Endothelial cell of umbilical vein (primary cell): ENCODE data around the gene CD200R1. TPM values are rescaled to one million over a fixed set of nuclear protein-coding genes. Genes with fewer than 3 reads are reported as not detected.

Experiments
- BruUV-seq: library from RNA; stranded (reverse); fragments of 400-500 nt; replicated peaks from 2 replicates; lab custom pipeline; 2021; lab: Mats Ljungman, UMichigan
- CTCF ChIA-PET: fragments of 300-600, 350-600 bp; sonication (Branson Sonifier 250); formaldehyde crosslinking; loops from one replicate; lab custom pipeline; 2021; ENCODE audit warnings: antibody characterized with exemption, inconsistent platforms; lab: Charles Lee
- POLR2A ChIA-PET: fragments of 300-600, 350-600 bp; sonication (Branson Sonifier 250); formaldehyde crosslinking; loops from one replicate; lab custom pipeline; 2021; ENCODE audit warnings: antibody characterized with exemption, inconsistent platforms; lab: Charles Lee
- DNase-seq: peaks from one replicate; pipeline ENCODE4 v3.0.0-alpha.2; 2011; ENCODE audit warnings: low read depth, low spot score
- FAIRE-seq: peaks from 2 replicates; lab custom pipeline; 2011; peaks lifted over from hg19 to GRCh38; lab: Jason Lieb, UNC
- H2AFZ ChIP-seq: 2 replicates; pipeline ENCODE4 v1.6.0; 2012; ENCODE audit warnings: low read depth, low read length, control low read depth, inconsistent platforms
- H3K27ac ChIP-seq: 2 replicates; pipeline ENCODE4 v1.5.1; 2011; ENCODE audit warnings: low read depth, mild to moderate bottlenecking, control low read depth, low read length, moderate library complexity; ENCODE audit not compliant: insufficient read depth
- H3K27me3 ChIP-seq, 2 experiments: 2 replicates each; pipeline versions ENCODE4 v1.6.0 to v1.6.1; 2011; ENCODE audit warnings: low read length in 2 of 2, mixed read lengths in 1 of 2; ENCODE audit not compliant: control insufficient read depth in 2 of 2, insufficient read depth in 2 of 2
- H3K36me3 ChIP-seq, 2 experiments: 2 replicates in 1 of 2; 3 replicates in 1 of 2; pipeline ENCODE4 v1.5.1; 2011; ENCODE audit warnings: low read length in 2 of 2, mild to moderate bottlenecking in 1 of 2, moderate library complexity in 1 of 2; ENCODE audit not compliant: control insufficient read depth in 2 of 2, insufficient read depth in 2 of 2; ENCODE audit errors: extremely low read depth in 1 of 2
- H3K4me1 ChIP-seq: 3 replicates; pipeline ENCODE4 v1.5.1; 2011; ENCODE audit warnings: mild to moderate bottlenecking, low read length; ENCODE audit not compliant: control insufficient read depth, insufficient read depth; ENCODE audit errors: extremely low read depth
- H3K4me2 ChIP-seq: 2 replicates; pipeline ENCODE4 v1.6.1; 2011; ENCODE audit warnings: low read length, control low read depth, mixed read lengths; ENCODE audit not compliant: insufficient read depth
- H3K4me3 ChIP-seq, 3 experiments: fragments of 200-600 bp in 1 of 3; sonication (generic), shearing (Covaris generic) in 1 of 3; replicated peaks in 1 of 3; 2 replicates each; pipeline ENCODE4 v1.5.1; 2011 to 2016; ENCODE audit warnings: control low read depth in 3 of 3, low read length in 3 of 3, mild to moderate bottlenecking in 2 of 3, inconsistent platforms in 1 of 3, low read depth in 1 of 3, moderate library complexity in 1 of 3; ENCODE audit not compliant: insufficient read depth in 1 of 3
- H3K79me2 ChIP-seq: 2 replicates; pipeline ENCODE4 v1.6.0; 2012; ENCODE audit warnings: low read length, inconsistent platforms; ENCODE audit not compliant: control insufficient read depth, insufficient read depth
- H3K9ac ChIP-seq: replicated peaks from 2 replicates; pipeline ENCODE3; 2011; ENCODE audit warnings: low read length, control low read depth; ENCODE audit not compliant: insufficient read depth; ENCODE audit errors: extremely low read depth
- H3K9me1 ChIP-seq: replicated peaks from 3 replicates; pipeline ENCODE4 v1.6.0; 2011; ENCODE audit warnings: mild to moderate bottlenecking, low read length; ENCODE audit not compliant: control insufficient read depth, insufficient read depth; ENCODE audit errors: extremely low read depth
- H3K9me3 ChIP-seq: replicated peaks from 2 replicates; pipeline ENCODE4 v1.5.1; 2012; ENCODE audit warnings: low read length, inconsistent platforms; ENCODE audit not compliant: control insufficient read depth, insufficient read depth
- H4K20me1 ChIP-seq: replicated peaks from 2 replicates; pipeline ENCODE3; 2011; ENCODE audit warnings: mild to moderate bottlenecking, low read length; ENCODE audit not compliant: control insufficient read depth, insufficient read depth; ENCODE audit errors: extremely low read depth
- EZH2 ChIP-seq: IDR thresholded peaks from 2 replicates; pipeline ENCODE4 v1.6.1; 2012; ENCODE audit warnings: borderline replicate concordance, low read depth, mild to moderate bottlenecking, moderate library complexity, low read length, inconsistent platforms; ENCODE audit not compliant: severe bottlenecking
- FOS ChIP-seq: IDR thresholded peaks from 2 replicates; pipeline ENCODE4 v1.6.1; 2011; ENCODE audit warnings: mild to moderate bottlenecking, low read length, moderate library complexity, borderline replicate concordance; ENCODE audit not compliant: insufficient read depth
- GATA2 ChIP-seq: IDR thresholded peaks from 2 replicates; pipeline ENCODE4 v1.7.0; 2011; ENCODE audit warnings: low read depth, mild to moderate bottlenecking, moderate library complexity, mixed read lengths, low read length; ENCODE audit not compliant: insufficient read length, insufficient read depth
- JUN ChIP-seq: IDR thresholded peaks from 2 replicates; pipeline ENCODE4 v1.6.1; 2011; ENCODE audit warnings: borderline replicate concordance, low read depth; ENCODE audit not compliant: insufficient read length, insufficient read depth
- MYC ChIP-seq: IDR thresholded peaks from one replicate; pipeline ENCODE4 v1.6.1; 2011; ENCODE audit warnings: mild to moderate bottlenecking, low read depth, low read length
- POLR2A ChIP-seq: IDR thresholded peaks from 2 replicates; pipeline ENCODE4 v1.6.1; 2012; ENCODE audit warnings: low read depth, mild to moderate bottlenecking, control low read depth, low read length
- POLR2AphosphoS5 ChIP-seq: IDR thresholded peaks from 2 replicates; pipeline ENCODE4 v1.6.1; 2012; ENCODE audit warnings: low read depth, mild to moderate bottlenecking, control low read depth, low read length, moderate library complexity; ENCODE audit not compliant: insufficient read depth
- dilution Hi-C: fragments of 300-500 bp; cut with MboI; formaldehyde crosslinking; loops from one replicate; pipeline ENCODE4 v1.15.0; 2019; ENCODE audit warnings: low sequenced_read_pairs; ENCODE audit not compliant: extremely low pct_ligation_motif_present
- intact Hi-C: fragments of 100-400 bp; cut with micrococcal nuclease; formaldehyde crosslinking; loops from one replicate; pipeline ENCODE4 v1.10.0; 2022
- polyA plus RNA-seq, 4 experiments: library from polyadenylated mRNA; depleted of rRNA in 3 of 4; stranded (reverse) in 3 of 4; unstranded in 1 of 4; fragments of >200 nt; gene quantifications; 2 replicates each; pipeline versions ENCODE4 v1.2.1 to v1.2.3, GENCODE V29; 2011 to 2012; ENCODE audit warnings: missing spikeins in 1 of 4
- total RNA-seq: library from RNA; stranded (reverse); gene quantifications from 2 replicates; pipeline ENCODE4 v1.2.3, GENCODE V29; 2021
- TF ChIP-seq, protein P1 (sequence below): IDR thresholded peaks from 2 replicates; pipeline ENCODE4 v1.6.1; 2011; ENCODE audit not compliant: insufficient read depth, insufficient read length
- TF ChIP-seq, protein P2 (sequence below), 2 donors: IDR thresholded peaks; 1 replicate in 1 of 2; 2 replicates in 1 of 2; pipeline ENCODE4 v1.5.1; 2011; ENCODE audit warnings: low read length in 2 of 2, mild to moderate bottlenecking in 2 of 2, moderate library complexity in 2 of 2, control low read depth in 1 of 2, inconsistent platforms in 1 of 2, low read depth in 1 of 2; ENCODE audit not compliant: insufficient read depth in 1 of 2; ENCODE audit errors: extremely low read depth in 1 of 2

CD200R1 gene
- total and polyA plus RNA-seq, 2 donors (not counting 3 experiments of a cell fraction or from before 2014, with no cell fraction given), result not detected

DNA sequence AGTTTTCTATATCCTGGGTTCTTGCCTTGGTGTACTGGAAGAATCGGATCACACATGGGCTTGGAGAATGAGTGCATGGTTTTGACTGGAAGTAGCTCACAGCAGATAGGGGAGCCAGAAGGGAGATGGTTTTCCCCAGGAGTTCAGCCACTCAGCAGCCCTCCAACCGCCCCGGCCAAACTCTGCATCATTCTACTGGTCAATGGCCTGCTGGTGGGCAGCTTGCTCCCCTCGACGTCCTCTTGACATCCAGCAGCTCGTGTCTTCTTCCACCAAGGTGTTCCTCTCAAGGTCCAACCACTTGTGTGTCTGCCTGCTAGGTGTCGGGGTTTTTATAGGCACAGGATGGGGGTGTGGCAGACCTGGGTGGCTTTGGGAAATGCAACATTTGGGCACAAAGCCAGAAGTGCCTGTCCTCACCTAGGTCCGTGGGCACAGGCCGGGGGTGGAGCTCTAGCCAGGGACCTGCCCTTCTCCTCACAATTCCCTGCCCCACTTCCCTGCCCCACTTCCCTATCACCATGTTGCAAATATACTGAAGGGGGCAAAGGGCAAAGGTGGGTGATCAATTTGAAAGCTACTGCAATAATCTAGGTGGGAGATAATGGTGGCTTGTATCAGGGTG lies 12.9 kb upstream of the CD200R1 start:
- TF ChIP-seq POLR2A (no peak), POLR2AphosphoS5 (no peak), FOS (no peak), JUN (no peak), MYC (no peak), EZH2 (no peak), GATA2 (no peak)
- TF ChIP-seq, protein P1, sequence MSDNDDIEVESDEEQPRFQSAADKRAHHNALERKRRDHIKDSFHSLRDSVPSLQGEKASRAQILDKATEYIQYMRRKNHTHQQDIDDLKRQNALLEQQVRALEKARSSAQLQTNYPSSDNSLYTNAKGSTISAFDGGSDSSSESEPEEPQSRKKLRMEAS, result no peak
- TF ChIP-seq, protein P2, sequence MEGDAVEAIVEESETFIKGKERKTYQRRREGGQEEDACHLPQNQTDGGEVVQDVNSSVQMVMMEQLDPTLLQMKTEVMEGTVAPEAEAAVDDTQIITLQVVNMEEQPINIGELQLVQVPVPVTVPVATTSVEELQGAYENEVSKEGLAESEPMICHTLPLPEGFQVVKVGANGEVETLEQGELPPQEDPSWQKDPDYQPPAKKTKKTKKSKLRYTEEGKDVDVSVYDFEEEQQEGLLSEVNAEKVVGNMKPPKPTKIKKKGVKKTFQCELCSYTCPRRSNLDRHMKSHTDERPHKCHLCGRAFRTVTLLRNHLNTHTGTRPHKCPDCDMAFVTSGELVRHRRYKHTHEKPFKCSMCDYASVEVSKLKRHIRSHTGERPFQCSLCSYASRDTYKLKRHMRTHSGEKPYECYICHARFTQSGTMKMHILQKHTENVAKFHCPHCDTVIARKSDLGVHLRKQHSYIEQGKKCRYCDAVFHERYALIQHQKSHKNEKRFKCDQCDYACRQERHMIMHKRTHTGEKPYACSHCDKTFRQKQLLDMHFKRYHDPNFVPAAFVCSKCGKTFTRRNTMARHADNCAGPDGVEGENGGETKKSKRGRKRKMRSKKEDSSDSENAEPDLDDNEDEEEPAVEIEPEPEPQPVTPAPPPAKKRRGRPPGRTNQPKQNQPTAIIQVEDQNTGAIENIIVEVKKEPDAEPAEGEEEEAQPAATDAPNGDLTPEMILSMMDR (IDR thresholded peaks at IDR 0.05; ENCODE audit: extremely low read depth in 1 of 2, insufficient read depth in 1 of 2, low read depth in 1 of 2, low read length in 2 of 2), result no peak
- H3K9me1 ChIP-seq, result no peaks in the 10 kb centered on the region
- H4K20me1 ChIP-seq, result no peaks in the 10 kb centered on the region
- FAIRE-seq (no peak), DNase-seq (no peak)
- H3K4me1 ChIP-seq, result peaks cover 14% of the 10 kb centered on the region
- POLR2A ChIA-PET, result no interaction called here
- H3K9ac ChIP-seq, result no peak overlapping the region
- no peaks in the 10 kb centered on the region for H3K9me3 ChIP-seq
- BruUV-seq, result no TSS peak
- dilution Hi-C loops, result no loop called here
- no peak overlapping the region for H2AFZ ChIP-seq
- no peaks in the 10 kb centered on the region for H3K36me3 ChIP-seq
- CTCF ChIA-PET, result interaction anchor here (1.1 to 1.9 kb wide), 4 partner anchors 9 to 346 kb away, joined by 3 to 14 read pairs (median 6); a partner anchor contains a TSS
- peaks cover 8% of the 10 kb centered on the region for H3K79me2 ChIP-seq
- H3K27ac ChIP-seq, result no peak overlapping the region
- intact Hi-C loops, result no loop called here
- H3K4me2 ChIP-seq, result no peak overlapping the region
- H3K27me3 ChIP-seq, result peaks cover 1 to 4% of the 10 kb centered on the region in 2 experiments
- H3K4me3 ChIP-seq, result no peak overlapping the region
